HL-60/S4 treated with retinoic acid at 250 ng/mL for 4 days and 3 days (cell line): Measurements from ENCODE around the gene GDPD1.
"Not testable (repeated sequence)": the region's sequence is repeated elsewhere in the genome, so short reads cannot be mapped to it uniquely, and the experiment has no call there.

ENCODE experiments used
- in situ Hi-C: fragments of 300-500 bp; cut with MboI; formaldehyde crosslinking; loops from 2 replicates; pipeline ENCODE4 v1.7.0; 2022; ENCODE audit warnings: low sequenced_read_pairs

The GDPD1 gene

GRCh38 chr17:59220328-59221158 is at the start of gene GDPD1:
TSS of gene GDPD1 (plus strand) at chr17:59220511. CDS start at chr17:59220610, 99 bp downstream.
- in situ Hi-C loops: no loop called here

- in situ Hi-C loops: no loop called here
Observed at GRCh38 chr17:59172436-59173004, 47.8 kb upstream of the GDPD1 start.

- in situ Hi-C loops: no loop called here
Observed at GRCh38 chr17:59174671-59175070, 45.6 kb upstream of the GDPD1 start.

GRCh38 chr17:59175076-59175475 is 45.2 kb upstream of the GDPD1 start:
- in situ Hi-C loops: no loop called here

GRCh38 chr17:59178266-59178985 is 41.9 kb upstream of the GDPD1 start:
- in situ Hi-C loops: no loop called here

GRCh38 chr17:59179601-59180000 is 40.7 kb upstream of the GDPD1 start:
- in situ Hi-C loops: not testable (repeated sequence)

- in situ Hi-C loops: no loop called here
Observed at GRCh38 chr17:59180626-59181025, 39.7 kb upstream of the GDPD1 start.

- in situ Hi-C loops: no loop called here
Observed at GRCh38 chr17:59181481-59181880, 38.8 kb upstream of the GDPD1 start.

- in situ Hi-C loops: no loop called here
Observed at GRCh38 chr17:59185997-59186396, 34.3 kb upstream of the GDPD1 start.

GRCh38 chr17:59186850-59187249 is 33.5 kb upstream of the GDPD1 start:
- in situ Hi-C loops: no loop called here

- in situ Hi-C loops: no loop called here
Observed at GRCh38 chr17:59190806-59191205, 29.5 kb upstream of the GDPD1 start.

GRCh38 chr17:59193336-59193862 is 26.9 kb upstream of the GDPD1 start:
- in situ Hi-C loops: no loop called here

- in situ Hi-C loops: no loop called here
Observed at GRCh38 chr17:59199398-59199797, 20.9 kb upstream of the GDPD1 start.

GRCh38 chr17:59202320-59202719 is 18.0 kb upstream of the GDPD1 start:
- in situ Hi-C loops: no loop called here

- in situ Hi-C loops: no loop called here
Observed at GRCh38 chr17:59219370-59219769, 941 bp upstream of the GDPD1 start.

- in situ Hi-C loops: no loop called here
Observed at GRCh38 chr17:59219992-59220327, 351 bp upstream of the GDPD1 start.

- in situ Hi-C loops: no loop called here
Observed at GRCh38 chr17:59221159-59221847, 992 bp downstream of the GDPD1 start.

GRCh38 chr17:59223813-59224212 is 3.5 kb downstream of the GDPD1 start:
- in situ Hi-C loops: no loop called here

- in situ Hi-C loops: not testable (repeated sequence)
Observed at GRCh38 chr17:59228588-59228987, 8.3 kb downstream of the GDPD1 start.

- in situ Hi-C loops: loop anchor here (10.0 kb wide), 1 partner anchor 64 kb away; no protein-coding TSS in a partner anchor
Observed at GRCh38 chr17:59230764-59231163, 10.5 kb downstream of the GDPD1 start.

- in situ Hi-C loops: loop anchor here (10.0 kb wide), 1 partner anchor 60 kb away; no protein-coding TSS in a partner anchor
Observed at GRCh38 chr17:59234631-59235030, 14.3 kb downstream of the GDPD1 start.
